ENCODE measurements around the gene ARHGEF10L.
A peak's percentile ranks its signal among the peaks of the same experiment; 100 is the strongest.

The ARHGEF10L gene

GRCh38 chr1:17596186-17596585 is 56.7 kb downstream of the ARHGEF10L start:
- no peak for DNase-seq

- no peak for DNase-seq
These were observed 57.4 kb downstream of the ARHGEF10L start for GRCh38 chr1:17596651-17597509.

GRCh38 chr1:17597651-17598050 is 58.2 kb downstream of the ARHGEF10L start:
- DNase-seq = no peak

- DNase-seq = no peak
These were observed 58.8 kb downstream of the ARHGEF10L start for GRCh38 chr1:17598251-17598650.

GRCh38 chr1:17599291-17599953 is 59.9 kb downstream of the ARHGEF10L start:
- DNase-seq = no peak

- DNase-seq = no peak
These were observed 60.4 kb downstream of the ARHGEF10L start for GRCh38 chr1:17599954-17600300.

- no peak for DNase-seq
These were observed 60.8 kb downstream of the ARHGEF10L start for GRCh38 chr1:17600321-17600720.

GRCh38 chr1:17601643-17602382 is 62.3 kb downstream of the ARHGEF10L start:
- no peak for DNase-seq

- peak; percentile 31 to 55 for DNase-seq
These were observed 63.8 kb downstream of the ARHGEF10L start for GRCh38 chr1:17603091-17603841.

GRCh38 chr1:17605582-17606344 is 66.3 kb downstream of the ARHGEF10L start:
- no peak for DNase-seq

GRCh38 chr1:17606826-17607440 is 67.4 kb downstream of the ARHGEF10L start:
- DNase-seq = peak; percentile 77 to 82

GRCh38 chr1:17607644-17608581 is 68.4 kb downstream of the ARHGEF10L start:
- no peak for DNase-seq

GRCh38 chr1:17609529-17609928 is 70.0 kb downstream of the ARHGEF10L start:
- DNase-seq = no peak

GRCh38 chr1:17610085-17610484 is 70.6 kb downstream of the ARHGEF10L start:
- DNase-seq = no peak

- no peak for DNase-seq
These were observed 71.2 kb downstream of the ARHGEF10L start for GRCh38 chr1:17610713-17611112.

- no peak for DNase-seq
These were observed 72.5 kb downstream of the ARHGEF10L start for GRCh38 chr1:17611991-17612390.

GRCh38 chr1:17612831-17613230 is 73.3 kb downstream of the ARHGEF10L start:
- no peak for DNase-seq

- DNase-seq = peak; percentile 27 to 47
These were observed 75.1 kb downstream of the ARHGEF10L start for GRCh38 chr1:17614586-17614985.

- DNase-seq = peak; percentile 45 to 54
These were observed 75.7 kb downstream of the ARHGEF10L start for GRCh38 chr1:17615157-17615556.

- DNase-seq = no peak
These were observed 76.5 kb downstream of the ARHGEF10L start for GRCh38 chr1:17615959-17616358.

Data from inflammatory macrophage (primary cell).